CD14-positive monocyte (primary cell): ENCODE data around the gene UNC50. TPM values are rescaled to one million over a fixed set of nuclear protein-coding genes. Genes with fewer than 3 reads are reported as not detected.
A peak's percentile ranks its signal among the peaks of the same experiment; 100 is the strongest.

Experiments
- DNase-seq, 3 donors: peaks; one replicate each; pipeline ENCODE4 v3.0.0-alpha.2; 2011 to 2022
- H2AFZ ChIP-seq: 2 replicates; pipeline ENCODE4 v1.6.0; 2012; ENCODE audit warnings: mild to moderate bottlenecking, low read depth, low read length, inconsistent platforms; ENCODE audit not compliant: insufficient read depth, poor library complexity, severe bottlenecking
- H3K27ac ChIP-seq, 2 donors: 1 replicate in 1 of 2; 2 replicates in 1 of 2; pipeline ENCODE4 v1.5.1; 2012 to 2013; ENCODE audit warnings: low read length in 2 of 2, control low read depth in 1 of 2, inconsistent platforms in 1 of 2, low read depth in 1 of 2, mild to moderate bottlenecking in 1 of 2
- H3K27me3 ChIP-seq, 2 donors: one replicate each; pipeline versions ENCODE4 v1.6.0 to v1.6.1; 2011 to 2013; ENCODE audit warnings: low read length in 2 of 2; ENCODE audit not compliant: control insufficient read depth in 2 of 2, insufficient read depth in 2 of 2
- H3K36me3 ChIP-seq, 2 donors: replicated peaks in 1 of 2; 1 replicate in 1 of 2; 2 replicates in 1 of 2; pipeline versions ENCODE4 v1.5.1 to v1.6.1; 2012 to 2013; ENCODE audit warnings: low read length in 2 of 2, control low read depth in 1 of 2, inconsistent platforms in 1 of 2, mild to moderate bottlenecking in 1 of 2; ENCODE audit not compliant: insufficient read depth in 2 of 2, control insufficient read depth in 1 of 2
- H3K4me1 ChIP-seq, 2 donors: 1 replicate in 1 of 2; 2 replicates in 1 of 2; pipeline versions ENCODE4 v1.5.1 to v1.6.1; 2012 to 2013; ENCODE audit warnings: low read length in 2 of 2, control low read depth in 1 of 2, inconsistent platforms in 1 of 2, mild to moderate bottlenecking in 1 of 2, moderate library complexity in 1 of 2; ENCODE audit not compliant: insufficient read depth in 2 of 2, control insufficient read depth in 1 of 2
- H3K4me2 ChIP-seq: replicated peaks from 2 replicates; pipeline ENCODE3; 2012; ENCODE audit warnings: low read length, moderate library complexity, mild to moderate bottlenecking; ENCODE audit not compliant: poor library complexity, severe bottlenecking; ENCODE audit errors: extremely low read depth
- H3K4me3 ChIP-seq, 3 experiments: fragments of 200-600 bp in 1 of 3; sonication (generic) in 1 of 3; replicated peaks in 1 of 3; 1 replicate in 2 of 3; 2 replicates in 1 of 3; pipeline ENCODE4 v1.5.1; 2011 to 2013; ENCODE audit warnings: low read length in 3 of 3, mild to moderate bottlenecking in 3 of 3, control low read depth in 2 of 3, low read depth in 2 of 3, inconsistent platforms in 1 of 3, moderate library complexity in 1 of 3
- H3K79me2 ChIP-seq: 2 replicates; pipeline ENCODE4 v1.6.0; 2012; ENCODE audit warnings: mild to moderate bottlenecking, control low read depth, inconsistent platforms, low read length, moderate library complexity; ENCODE audit not compliant: insufficient read depth
- H3K9ac ChIP-seq: 2 replicates; pipeline ENCODE4 v1.6.0; 2017; ENCODE audit warnings: low read length, mild to moderate bottlenecking; ENCODE audit not compliant: insufficient read depth, poor library complexity, severe bottlenecking
- H3K9me3 ChIP-seq, 2 donors: replicated peaks in 1 of 2; 1 replicate in 1 of 2; 2 replicates in 1 of 2; pipeline versions ENCODE4 v1.5.1 to v1.6.1; 2012 to 2013; ENCODE audit warnings: low read length in 2 of 2, control low read depth in 1 of 2; ENCODE audit not compliant: control insufficient read depth in 1 of 2, insufficient read depth in 1 of 2
- H4K20me1 ChIP-seq: 2 replicates; pipeline ENCODE4 v1.6.0; 2012; ENCODE audit warnings: mild to moderate bottlenecking, low read length, control low read depth, moderate library complexity; ENCODE audit not compliant: insufficient read depth
- H3K27ac Mint-ChIP-seq, 7 donors: one replicate each; pipeline ENCODE4 v1.8.0; 2020; ENCODE audit warnings: mild to moderate bottlenecking in 7 of 7, mixed read lengths in 7 of 7, moderate library complexity in 6 of 7, inconsistent platforms in 2 of 7
- H3K27me3 Mint-ChIP-seq, 3 donors: one replicate each; pipeline ENCODE4 v1.8.0; 2021 to 2022; ENCODE audit warnings: low read depth in 3 of 3, mild to moderate bottlenecking in 3 of 3, mixed read lengths in 3 of 3, moderate library complexity in 3 of 3, inconsistent platforms in 1 of 3
- H3K36me3 Mint-ChIP-seq, 2 donors: one replicate each; pipeline ENCODE4 v1.8.0; 2020; ENCODE audit warnings: mixed read lengths in 2 of 2, inconsistent platforms in 1 of 2, mild to moderate bottlenecking in 1 of 2
- H3K4me1 Mint-ChIP-seq: one replicate; pipeline ENCODE4 v1.8.0; 2020; ENCODE audit warnings: mild to moderate bottlenecking, mixed read lengths
- H3K4me3 Mint-ChIP-seq, 2 donors: one replicate each; pipeline ENCODE4 v1.8.0; 2020; ENCODE audit warnings: mild to moderate bottlenecking in 2 of 2, mixed read lengths in 2 of 2, moderate library complexity in 1 of 2
- H3K9me3 Mint-ChIP-seq, 7 donors: one replicate each; pipeline ENCODE4 v1.8.0; 2020 to 2022; ENCODE audit warnings: mixed read lengths in 7 of 7, mild to moderate bottlenecking in 6 of 7, moderate library complexity in 6 of 7, inconsistent platforms in 2 of 7
- CTCF ChIP-seq: fragments of 200-600 bp; IDR thresholded peaks from one replicate; pipeline ENCODE4 v1.8.0; 2022; ENCODE audit warnings: antibody characterized with exemption, mild to moderate bottlenecking
- WGBS: methylation state at CpG from one replicate; pipeline ENCODE4 v1.1.5; 2013; ENCODE audit warnings: missing lambda C conversion rate; ENCODE audit not compliant: insufficient coverage; 5-methylcytosine and 5-hydroxymethylcytosine counted together
- intact Hi-C, 2 donors: fragments of 100-400 bp; cut with micrococcal nuclease; formaldehyde crosslinking; loops; one replicate each; pipeline versions ENCODE4 v1.15.0 to v1.15.1; 2023
- polyA plus RNA-seq, 3 donors: library from polyadenylated mRNA; depleted of rRNA in 1 of 3; unstranded in 2 of 3; stranded (reverse) in 1 of 3; fragments of 300-500 nt in 2 of 3; fragments of >200 nt in 1 of 3; fragmentation: Illumina TruSeq in 2 of 3; gene quantifications; 1 replicate in 2 of 3; 2 replicates in 1 of 3; pipeline ENCODE4 v1.2.3, GENCODE V29; 2012 to 2021

Gene UNC50
- polyA plus RNA-seq, 3 donors = 32.5 to 72.0 (median 62.8) TPM

- no peak for DNase-seq
- Mint-ChIP-seq H3K27me3 (no peaks in the 10 kb centered on the region), H3K9me3 (peaks cover 4 to 18% (median 8%) of the 10 kb centered on the region in 7 donors), H3K4me3 (no peak overlapping the region), H3K27ac (peak overlapping the region in 3 of 7 donors; percentile 2 to 51 (median 45)), H3K36me3 (peaks cover 47 to 59% of the 10 kb centered on the region in 2 donors), H3K4me1 (peaks cover 29% of the 10 kb centered on the region)
- H4K20me1 ChIP-seq = no peaks in the 10 kb centered on the region
- no peak overlapping the region for H3K27ac ChIP-seq
- H3K9me3 ChIP-seq = no peaks in the 10 kb centered on the region
- no peak overlapping the region for H3K9ac ChIP-seq
- 100% methylated on average over 7 of the region's 12 CpGs for WGBS
- no peaks in the 10 kb centered on the region for H3K27me3 ChIP-seq
- peaks cover 9% of the 10 kb centered on the region for H3K79me2 ChIP-seq
- H3K4me3 ChIP-seq = no peak overlapping the region
- no peak for TF ChIP-seq CTCF
- H3K36me3 ChIP-seq = peaks cover 23 to 50% of the 10 kb centered on the region in 2 donors
- H3K4me1 ChIP-seq = peaks cover 22 to 24% of the 10 kb centered on the region in 2 donors
- no peak overlapping the region for H2AFZ ChIP-seq
- H3K4me2 ChIP-seq = no peak overlapping the region
- intact Hi-C loops = no loop called here
Measured at GRCh38 chr2:98663511-98664090, 55.2 kb downstream of the UNC50 start.

- H3K36me3 ChIP-seq = peaks cover 22 to 52% of the 10 kb centered on the region in 2 donors
- peak overlapping the region in 1 of 2 donors; percentile 44 for H3K27ac ChIP-seq
- H3K4me1 ChIP-seq = peaks cover 22 to 24% of the 10 kb centered on the region in 2 donors
- Mint-ChIP-seq H3K27ac (peak overlapping the region in 1 of 7 donors; percentile 40), H3K4me1 (peaks cover 29% of the 10 kb centered on the region), H3K27me3 (no peaks in the 10 kb centered on the region), H3K36me3 (peaks cover 47 to 64% of the 10 kb centered on the region in 2 donors), H3K9me3 (peaks cover 4 to 21% (median 10%) of the 10 kb centered on the region in 7 donors), H3K4me3 (no peak overlapping the region)
- no peak for TF ChIP-seq CTCF
- H3K4me3 ChIP-seq = no peak overlapping the region
- WGBS = 7% methylated on average over 2 of the region's 3 CpGs
- no peaks in the 10 kb centered on the region for H3K27me3 ChIP-seq
- peaks cover 7% of the 10 kb centered on the region for H3K79me2 ChIP-seq
- peak overlapping the region; percentile 32 for H3K9ac ChIP-seq
- intact Hi-C loops = no loop called here
- H3K4me2 ChIP-seq = peak overlapping the region; percentile 10
- H2AFZ ChIP-seq = no peak overlapping the region
- H4K20me1 ChIP-seq = no peaks in the 10 kb centered on the region
- no peaks in the 10 kb centered on the region for H3K9me3 ChIP-seq
- DNase-seq = peak in 2 of 3 donors; percentile 14 to 17
Measured at GRCh38 chr2:98664323-98664722, 55.9 kb downstream of the UNC50 start.
